Measurements from ENCODE around the gene OAS2.

DNA sequence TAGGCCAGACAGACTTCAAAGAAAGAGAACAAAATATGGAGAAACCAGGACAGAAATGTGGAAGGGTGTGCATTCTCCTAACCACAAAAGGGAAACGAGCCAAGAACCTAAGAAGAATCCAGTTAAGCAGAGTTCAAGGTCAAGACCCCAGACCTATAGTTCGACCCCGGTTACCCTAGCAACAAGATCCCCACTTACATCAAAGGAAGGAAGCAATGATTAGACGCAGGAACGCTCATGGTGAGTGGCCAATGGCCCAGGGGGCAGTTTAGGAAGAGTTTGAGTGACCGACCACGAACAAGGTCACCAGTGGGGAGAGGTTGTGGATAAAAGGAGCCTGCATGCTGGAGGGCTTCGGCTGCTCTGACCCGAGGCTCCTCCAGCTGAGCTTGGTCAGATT lies 36.2 kb downstream of the OAS2 start:
- TF ChIP-seq, protein P1, sequence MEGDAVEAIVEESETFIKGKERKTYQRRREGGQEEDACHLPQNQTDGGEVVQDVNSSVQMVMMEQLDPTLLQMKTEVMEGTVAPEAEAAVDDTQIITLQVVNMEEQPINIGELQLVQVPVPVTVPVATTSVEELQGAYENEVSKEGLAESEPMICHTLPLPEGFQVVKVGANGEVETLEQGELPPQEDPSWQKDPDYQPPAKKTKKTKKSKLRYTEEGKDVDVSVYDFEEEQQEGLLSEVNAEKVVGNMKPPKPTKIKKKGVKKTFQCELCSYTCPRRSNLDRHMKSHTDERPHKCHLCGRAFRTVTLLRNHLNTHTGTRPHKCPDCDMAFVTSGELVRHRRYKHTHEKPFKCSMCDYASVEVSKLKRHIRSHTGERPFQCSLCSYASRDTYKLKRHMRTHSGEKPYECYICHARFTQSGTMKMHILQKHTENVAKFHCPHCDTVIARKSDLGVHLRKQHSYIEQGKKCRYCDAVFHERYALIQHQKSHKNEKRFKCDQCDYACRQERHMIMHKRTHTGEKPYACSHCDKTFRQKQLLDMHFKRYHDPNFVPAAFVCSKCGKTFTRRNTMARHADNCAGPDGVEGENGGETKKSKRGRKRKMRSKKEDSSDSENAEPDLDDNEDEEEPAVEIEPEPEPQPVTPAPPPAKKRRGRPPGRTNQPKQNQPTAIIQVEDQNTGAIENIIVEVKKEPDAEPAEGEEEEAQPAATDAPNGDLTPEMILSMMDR (IDR thresholded peaks at IDR 0.05; ENCODE audit: low read length): no peak
- TF ChIP-seq EZH2 (IDR thresholded peaks at IDR 0.05; ENCODE audit: borderline replicate concordance, low read length): no peak

Data from OCI-LY1 (cell line).